H1 (cell line): ENCODE results near the gene MRS2. TPM values are rescaled to one million over a fixed set of nuclear protein-coding genes. Genes with fewer than 3 reads are reported as not detected.

Experiments used
- PHF8 ChIP-seq: fragments of 200-600 bp; sonication (generic); conservative IDR thresholded peaks from 2 replicates; pipeline ENCODE4 v1.7.1; 2012; ENCODE audit warnings: low read depth, mild to moderate bottlenecking, inconsistent platforms, low read length, moderate library complexity
- SAP30 ChIP-seq: fragments of 300-600 bp; sonication (generic); IDR thresholded peaks from 2 replicates; pipeline ENCODE4 v1.7.1; 2012; ENCODE audit warnings: low read length, moderate library complexity, mild to moderate bottlenecking, inconsistent platforms; ENCODE audit not compliant: insufficient read depth, insufficient replicate concordance
- SUZ12 ChIP-seq: fragments of 200-600 bp; sonication (generic); IDR thresholded peaks from 2 replicates; pipeline ENCODE4 v1.6.1; 2012; ENCODE audit warnings: mild to moderate bottlenecking, inconsistent platforms, low read length, moderate library complexity, mixed read lengths
- polyA plus RNA-seq, 7 experiments: library from polyadenylated mRNA; depleted of rRNA in 3 of 7; stranded (reverse) in 5 of 7; unstranded in 2 of 7; fragments of >200 nt in 5 of 7; fragments of 200-250 nt in 2 of 7; gene quantifications; 1 replicate in 5 of 7; 2 replicates in 1 of 7; 4 replicates in 1 of 7; pipeline versions ENCODE4 v1.2.1 to v1.2.3, GENCODE V29; 2011 to 2013; ENCODE audit warnings: missing spikeins in 2 of 7, mixed read lengths in 2 of 7
- total RNA-seq: library from RNA; stranded (reverse); fragmentation: NEBNext Ultra II Directional; extraction: Animal tissue kit (Norgen Biotek cat#: 25700); gene quantifications from 2 replicates; pipeline ENCODE4 v1.2.1, GENCODE V29; 2021
- TF ChIP-seq, protein P1 (sequence below), 3 experiments: IDR thresholded peaks; 1 replicate in 2 of 3; 2 replicates in 1 of 3; pipeline versions ENCODE4 v1.5.1 to v1.6.1; 2011; ENCODE audit warnings: low read length in 3 of 3, mild to moderate bottlenecking in 3 of 3, inconsistent platforms in 2 of 3, low read depth in 1 of 3, moderate library complexity in 1 of 3; ENCODE audit not compliant: insufficient read depth in 1 of 3; ENCODE audit errors: control extremely low read depth in 1 of 3

The MRS2 gene
- total and polyA plus RNA-seq, 2 of the 8 experiments (the other 6 are each of a cell fraction or from before 2014, with no cell fraction given), result 51.2 to 67.5 TPM

DNA sequence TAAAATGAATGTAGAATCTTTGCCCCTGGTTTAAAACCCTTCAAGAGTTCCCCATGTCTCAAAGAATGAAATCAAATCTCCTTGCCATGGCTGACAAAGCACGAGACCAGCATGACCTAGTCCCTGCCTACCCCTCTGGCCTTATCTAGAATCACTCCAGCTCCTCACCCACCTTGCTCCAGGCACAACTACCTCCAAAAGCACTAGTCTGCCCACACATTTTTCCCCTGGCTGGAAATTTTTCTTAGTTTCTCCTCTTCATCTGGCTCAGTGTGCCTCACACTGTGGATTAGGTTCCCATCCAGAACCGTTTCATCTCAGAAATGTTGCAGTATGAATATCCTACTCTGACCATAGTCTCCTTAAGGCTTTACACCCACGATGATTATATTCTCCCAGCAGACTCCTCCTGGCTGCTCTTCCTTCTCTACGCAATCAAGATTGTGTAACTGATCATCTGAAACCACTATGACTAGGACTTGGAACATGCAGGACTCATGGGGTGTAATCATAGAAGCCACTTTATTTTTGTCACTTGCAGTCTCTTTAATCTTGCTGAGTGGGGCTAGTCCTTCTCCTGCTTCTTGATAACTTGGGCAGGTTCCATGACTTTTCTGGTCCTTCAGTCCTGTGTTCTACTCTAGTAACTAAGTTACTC is 7.8 kb upstream of the MRS2 start (continued):
- TF ChIP-seq PHF8 (no peak), SAP30 (no peak), SUZ12 (no peak)
- TF ChIP-seq, protein P1, sequence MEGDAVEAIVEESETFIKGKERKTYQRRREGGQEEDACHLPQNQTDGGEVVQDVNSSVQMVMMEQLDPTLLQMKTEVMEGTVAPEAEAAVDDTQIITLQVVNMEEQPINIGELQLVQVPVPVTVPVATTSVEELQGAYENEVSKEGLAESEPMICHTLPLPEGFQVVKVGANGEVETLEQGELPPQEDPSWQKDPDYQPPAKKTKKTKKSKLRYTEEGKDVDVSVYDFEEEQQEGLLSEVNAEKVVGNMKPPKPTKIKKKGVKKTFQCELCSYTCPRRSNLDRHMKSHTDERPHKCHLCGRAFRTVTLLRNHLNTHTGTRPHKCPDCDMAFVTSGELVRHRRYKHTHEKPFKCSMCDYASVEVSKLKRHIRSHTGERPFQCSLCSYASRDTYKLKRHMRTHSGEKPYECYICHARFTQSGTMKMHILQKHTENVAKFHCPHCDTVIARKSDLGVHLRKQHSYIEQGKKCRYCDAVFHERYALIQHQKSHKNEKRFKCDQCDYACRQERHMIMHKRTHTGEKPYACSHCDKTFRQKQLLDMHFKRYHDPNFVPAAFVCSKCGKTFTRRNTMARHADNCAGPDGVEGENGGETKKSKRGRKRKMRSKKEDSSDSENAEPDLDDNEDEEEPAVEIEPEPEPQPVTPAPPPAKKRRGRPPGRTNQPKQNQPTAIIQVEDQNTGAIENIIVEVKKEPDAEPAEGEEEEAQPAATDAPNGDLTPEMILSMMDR (IDR thresholded peaks at IDR 0.05; ENCODE audit: control extremely low read depth in 1 of 3, insufficient read depth in 1 of 3, low read depth in 1 of 3, low read length in 3 of 3), result no peak
